Effector memory CD8-positive, alpha-beta T cell (primary cell): ENCODE results near the gene ATF4.

Source experiments
- ATAC-seq: fragments of 150-1000 bp; cut with Tn5 transposase; replicated peaks from 2 replicates; pipeline ENCODE4 v1.10.0; 2021; ENCODE audit warnings: mild to moderate bottlenecking, moderate library complexity
- DNase-seq, 3 experiments: peaks; one replicate each; pipeline ENCODE4 v3.0.0; 2021
- H3K27ac Mint-ChIP-seq, 2 donors: one replicate each; pipeline ENCODE4 v1.8.0; 2022; ENCODE audit warnings: mild to moderate bottlenecking in 2 of 2, mixed read lengths in 2 of 2, moderate library complexity in 2 of 2
- H3K27me3 Mint-ChIP-seq, 2 donors: one replicate each; pipeline ENCODE4 v1.8.0; 2022; ENCODE audit warnings: mixed read lengths in 2 of 2
- H3K36me3 Mint-ChIP-seq: one replicate; pipeline ENCODE4 v1.8.0; 2022; ENCODE audit warnings: mild to moderate bottlenecking, moderate library complexity, mixed read lengths; ENCODE audit not compliant: insufficient read depth
- H3K4me1 Mint-ChIP-seq, 2 donors: one replicate each; pipeline ENCODE4 v1.8.0; 2022; ENCODE audit warnings: low read depth in 2 of 2, mixed read lengths in 2 of 2
- H3K4me3 Mint-ChIP-seq, 2 donors: one replicate each; pipeline ENCODE4 v1.8.0; 2022; ENCODE audit warnings: mild to moderate bottlenecking in 2 of 2, mixed read lengths in 2 of 2, moderate library complexity in 2 of 2
- H3K9me3 Mint-ChIP-seq, 2 donors: one replicate each; pipeline ENCODE4 v1.8.0; 2022; ENCODE audit warnings: mixed read lengths in 2 of 2

ATF4 gene

DNA sequence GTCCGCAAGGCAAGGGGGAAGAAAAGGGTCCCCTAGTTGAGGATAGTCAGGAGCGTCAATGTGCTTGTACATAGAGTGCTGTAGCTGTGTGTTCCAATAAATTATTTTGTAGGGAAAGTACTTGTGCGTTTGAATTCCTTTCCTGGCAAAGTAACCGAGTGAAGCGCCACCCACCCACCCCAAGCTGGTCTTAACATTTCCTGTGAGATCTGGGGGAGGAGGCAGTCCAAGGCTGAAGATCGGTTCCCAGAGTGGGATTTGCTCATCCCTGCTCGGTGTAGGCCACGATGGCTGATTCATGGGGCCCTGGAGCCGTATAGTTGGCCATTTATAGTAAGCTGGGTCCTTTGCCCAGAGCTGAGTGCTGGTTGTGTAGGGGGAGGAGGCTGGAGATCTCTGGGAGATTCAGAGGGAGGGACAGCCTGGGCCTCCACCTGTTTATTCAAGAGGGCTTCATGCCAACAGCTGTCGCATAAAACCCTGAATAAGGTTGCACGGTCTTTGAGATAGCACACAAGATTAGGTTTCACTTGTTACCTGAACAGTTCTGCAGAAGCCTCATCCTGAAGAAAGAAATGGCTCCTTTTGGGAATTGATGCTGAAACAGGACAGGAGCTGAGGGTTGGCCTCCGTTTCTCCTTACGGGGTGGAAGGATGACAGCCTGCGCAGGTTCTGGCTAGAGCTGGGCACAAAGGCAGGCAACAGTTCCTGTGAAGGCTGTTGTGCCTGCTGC is 2.4 kb downstream of the ATF4 start:
- Mint-ChIP-seq H3K27me3 (no peaks in the 10 kb centered on the region), H3K4me1 (peaks cover 52 to 55% of the 10 kb centered on the region in 2 donors), H3K9me3 (no peaks in the 10 kb centered on the region), H3K36me3 (peaks cover 73% of the 10 kb centered on the region), H3K27ac (peak overlapping the region; percentile 95 to 99), H3K4me3 (peak overlapping the region; percentile 98 to 99)
- no peak for DNase-seq
- ATAC-seq = no peak

- ATAC-seq (no peak), DNase-seq (no peak)
- Mint-ChIP-seq H3K27ac (peak overlapping the region in 1 of 2 donors; percentile 99), H3K36me3 (peaks cover 79% of the 10 kb centered on the region), H3K27me3 (no peaks in the 10 kb centered on the region), H3K4me3 (peak overlapping the region; percentile 50 to 62), H3K9me3 (no peaks in the 10 kb centered on the region), H3K4me1 (peaks cover 64% of the 10 kb centered on the region in 2 donors)
Observed at GRCh38 chr22:39524089-39524752, 3.9 kb downstream of the ATF4 start.

DNA sequence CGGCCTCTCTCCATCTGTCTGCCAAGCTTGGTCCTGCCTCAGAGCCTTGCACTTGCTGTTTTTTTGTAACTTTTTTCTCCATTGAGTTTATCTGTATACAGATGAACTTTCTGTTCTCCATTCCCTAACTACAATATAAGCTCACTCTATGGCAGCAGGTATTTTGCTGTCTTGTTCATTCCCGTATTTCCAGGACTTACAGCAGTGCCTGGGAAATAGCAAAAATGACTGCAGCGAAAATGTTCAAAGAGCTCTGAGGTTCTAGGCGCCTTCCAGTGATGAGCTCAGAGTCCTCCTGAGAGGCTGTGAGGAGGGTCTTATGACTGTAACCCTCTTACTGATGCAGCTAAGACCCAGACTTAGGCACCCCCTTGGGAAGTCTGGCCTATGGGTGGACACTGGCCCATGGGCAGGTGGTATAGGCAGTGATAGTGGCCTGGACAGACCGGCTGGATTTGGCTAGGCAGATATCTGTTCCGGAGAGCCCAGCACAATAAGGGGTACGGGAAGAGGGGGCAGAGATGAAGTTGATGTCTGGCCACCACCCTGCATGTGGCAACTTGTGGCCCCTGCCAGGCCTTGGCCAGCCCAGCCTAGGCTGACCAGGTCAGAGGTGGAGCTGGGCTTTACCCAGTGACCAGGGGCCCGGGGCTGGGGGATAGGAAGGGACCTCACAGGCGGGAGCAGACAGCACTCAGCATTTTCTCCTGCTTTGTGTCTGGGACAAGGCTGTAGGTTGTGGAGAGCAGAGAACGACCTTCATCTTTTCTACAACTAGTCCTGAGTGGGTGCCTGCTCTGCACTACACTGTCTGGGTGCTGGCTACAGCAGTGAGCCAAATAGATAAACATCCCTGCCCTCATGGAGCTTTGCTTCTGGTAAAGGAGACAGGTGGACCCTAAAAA is 4.6 kb downstream of the ATF4 start:
- Mint-ChIP-seq H3K4me1 (peaks cover 66 to 70% of the 10 kb centered on the region in 2 donors), H3K36me3 (peaks cover 78% of the 10 kb centered on the region), H3K27me3 (no peaks in the 10 kb centered on the region), H3K9me3 (no peaks in the 10 kb centered on the region), H3K27ac (peak overlapping the region; percentile 94 to 99), H3K4me3 (peak overlapping the region; percentile 50 to 62)
- no peak for DNase-seq
- no peak for ATAC-seq

- H3K4me1 Mint-ChIP-seq = peaks cover 69 to 73% of the 10 kb centered on the region in 2 donors
- H3K9me3 Mint-ChIP-seq = no peaks in the 10 kb centered on the region
- ATAC-seq (no peak), DNase-seq (no peak)
- peak overlapping the region; percentile 12 to 42 for H3K4me3 Mint-ChIP-seq
- peak overlapping the region; percentile 94 to 99 for H3K27ac Mint-ChIP-seq
- H3K27me3 Mint-ChIP-seq = no peaks in the 10 kb centered on the region
- H3K36me3 Mint-ChIP-seq = peaks cover 73% of the 10 kb centered on the region
Observed at GRCh38 chr22:39525658-39525975, 5.3 kb downstream of the ATF4 start.

DNA sequence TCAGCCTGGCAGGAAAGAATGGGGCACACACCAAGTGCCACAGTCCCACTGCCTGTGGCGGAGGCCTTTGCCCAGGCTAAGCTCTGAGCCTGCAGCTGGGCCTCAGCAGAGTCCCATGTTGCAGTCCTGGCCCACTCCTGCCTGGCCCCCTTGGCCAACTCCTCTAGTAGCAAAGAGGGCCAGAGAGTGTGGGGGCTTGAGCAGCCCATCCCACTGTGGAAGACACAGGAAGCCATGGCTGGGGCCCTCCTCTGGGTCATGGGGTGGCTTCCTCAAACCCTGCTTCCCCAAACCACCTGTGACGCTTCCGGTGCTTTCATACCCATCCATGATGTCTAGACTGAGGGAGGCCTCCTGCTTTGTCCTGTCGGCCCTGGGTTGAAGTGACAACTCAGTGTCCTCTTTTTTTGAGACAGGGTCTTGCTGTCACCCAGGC is 6.4 kb downstream of the ATF4 start:
- Mint-ChIP-seq H3K27ac (peak overlapping the region; percentile 72 to 99), H3K36me3 (peaks cover 67% of the 10 kb centered on the region), H3K9me3 (no peaks in the 10 kb centered on the region), H3K4me1 (peaks cover 77 to 78% of the 10 kb centered on the region in 2 donors), H3K4me3 (peak overlapping the region; percentile 34 to 40), H3K27me3 (no peaks in the 10 kb centered on the region)
- DNase-seq = peak in 1 of 3 experiments; percentile 12
- peak; percentile 36 for ATAC-seq

GRCh38 chr22:39527481-39527961 is 7.2 kb downstream of the ATF4 start:
- no peaks in the 10 kb centered on the region for H3K27me3 Mint-ChIP-seq
- H3K36me3 Mint-ChIP-seq = peaks cover 64% of the 10 kb centered on the region

DNA sequence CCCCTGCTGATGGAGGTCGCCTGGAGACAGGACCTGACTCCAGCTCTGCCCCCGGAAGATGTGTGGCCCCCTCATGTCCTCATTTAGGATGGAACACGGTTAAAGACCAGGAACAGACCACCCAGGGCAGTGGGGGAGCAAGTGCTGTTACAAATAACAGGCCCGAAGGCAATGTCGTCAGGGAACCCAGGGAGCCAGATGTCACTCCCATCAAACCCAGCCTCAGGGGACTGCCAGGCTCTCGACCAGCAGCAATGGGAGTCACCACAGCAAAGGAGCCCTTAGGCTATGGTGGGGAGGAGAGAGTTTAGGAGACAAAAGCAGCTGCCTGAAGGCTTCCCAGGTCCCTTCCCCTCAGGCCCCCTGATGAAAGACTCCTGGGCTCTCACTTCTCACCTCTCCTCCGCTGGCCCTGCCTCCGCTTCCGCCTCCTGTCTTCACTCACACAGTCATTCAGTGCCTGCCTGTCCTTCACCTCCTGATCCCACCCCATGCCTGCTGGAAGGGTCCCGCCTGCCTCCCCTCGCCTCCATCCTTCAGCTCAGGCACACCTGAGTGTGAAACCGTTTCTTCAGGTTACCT is 7.8 kb downstream of the ATF4 start:
- Mint-ChIP-seq H3K27ac (peak overlapping the region; percentile 88 to 99), H3K9me3 (no peaks in the 10 kb centered on the region), H3K36me3 (peaks cover 63% of the 10 kb centered on the region), H3K27me3 (no peaks in the 10 kb centered on the region), H3K4me3 (peak overlapping the region; percentile 96 to 98), H3K4me1 (peaks cover 68 to 71% of the 10 kb centered on the region in 2 donors)
- no peak for ATAC-seq
- DNase-seq = no peak

More at GRCh38 chr22:39527481-39527961, 7.2 kb downstream of the ATF4 start:
- Mint-ChIP-seq H3K4me3 (peak overlapping the region; percentile 34 to 40), H3K4me1 (peaks cover 75 to 76% of the 10 kb centered on the region in 2 donors), H3K9me3 (no peaks in the 10 kb centered on the region), H3K27ac (peak overlapping the region; percentile 72 to 99)
- DNase-seq = no peak
- no peak for ATAC-seq

- H3K27ac Mint-ChIP-seq = peak overlapping the region; percentile 88 to 99
- peaks cover 65 to 68% of the 10 kb centered on the region in 2 donors for H3K4me1 Mint-ChIP-seq
- H3K4me3 Mint-ChIP-seq = peak overlapping the region; percentile 96 to 98
- DNase-seq (peak; percentile 88 to 91 (median 90)), ATAC-seq (peak; percentile 49)
- no peaks in the 10 kb centered on the region for H3K9me3 Mint-ChIP-seq
- H3K36me3 Mint-ChIP-seq = peaks cover 56% of the 10 kb centered on the region
- H3K27me3 Mint-ChIP-seq = no peaks in the 10 kb centered on the region
Observed at GRCh38 chr22:39528681-39529486, 8.5 kb downstream of the ATF4 start.

DNA sequence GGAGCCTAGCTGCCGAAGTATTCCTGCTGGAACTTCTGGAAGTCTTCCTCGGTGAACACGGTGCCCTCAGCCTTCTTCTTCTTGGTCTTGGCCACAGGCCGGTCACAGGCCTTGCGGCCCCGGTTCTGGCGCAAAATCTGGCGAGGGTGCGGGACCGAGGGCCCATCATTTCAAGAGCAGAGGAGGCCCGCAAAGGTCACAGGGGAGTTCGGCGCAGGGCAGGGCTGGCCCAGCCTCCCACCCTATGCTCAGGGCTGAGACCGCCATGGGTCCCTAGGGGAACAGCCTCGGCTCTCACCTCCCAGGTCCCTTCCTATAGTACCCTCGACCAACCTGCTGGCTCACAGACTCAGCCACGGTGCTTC is 9.1 kb downstream of the ATF4 start:
- Mint-ChIP-seq H3K36me3 (peaks cover 50% of the 10 kb centered on the region), H3K27ac (peak overlapping the region; percentile 88 to 99), H3K4me1 (peaks cover 66 to 69% of the 10 kb centered on the region in 2 donors), H3K27me3 (no peaks in the 10 kb centered on the region), H3K9me3 (no peaks in the 10 kb centered on the region), H3K4me3 (peak overlapping the region; percentile 96 to 98)
- ATAC-seq = no peak
- no peak for DNase-seq

- peaks cover 61 to 63% of the 10 kb centered on the region in 2 donors for H3K4me1 Mint-ChIP-seq
- H3K27me3 Mint-ChIP-seq = no peaks in the 10 kb centered on the region
- H3K9me3 Mint-ChIP-seq = no peaks in the 10 kb centered on the region
- peak overlapping the region; percentile 96 to 98 for H3K4me3 Mint-ChIP-seq
- peaks cover 47% of the 10 kb centered on the region for H3K36me3 Mint-ChIP-seq
- ATAC-seq (no peak), DNase-seq (no peak)
- peak overlapping the region; percentile 9 to 57 for H3K27ac Mint-ChIP-seq
Observed at GRCh38 chr22:39530116-39530515, 9.8 kb downstream of the ATF4 start.

GRCh38 chr22:39530692-39531331 is 10.4 kb downstream of the ATF4 start:
- Mint-ChIP-seq H3K27ac (peak overlapping the region in 1 of 2 donors; percentile 97), H3K27me3 (no peaks in the 10 kb centered on the region), H3K4me1 (peaks cover 57% of the 10 kb centered on the region in 2 donors), H3K36me3 (peaks cover 47% of the 10 kb centered on the region), H3K4me3 (peak overlapping the region; percentile 96 to 98), H3K9me3 (no peaks in the 10 kb centered on the region)
- ATAC-seq (no peak), DNase-seq (no peak)
